ENCODE data around the gene GPR22. TPM values are rescaled to one million over a fixed set of nuclear protein-coding genes. Genes with fewer than 3 reads are reported as not detected.

Gene GPR22
- total RNA-seq, 1 experiment from 2014 or later: not detected

DNA sequence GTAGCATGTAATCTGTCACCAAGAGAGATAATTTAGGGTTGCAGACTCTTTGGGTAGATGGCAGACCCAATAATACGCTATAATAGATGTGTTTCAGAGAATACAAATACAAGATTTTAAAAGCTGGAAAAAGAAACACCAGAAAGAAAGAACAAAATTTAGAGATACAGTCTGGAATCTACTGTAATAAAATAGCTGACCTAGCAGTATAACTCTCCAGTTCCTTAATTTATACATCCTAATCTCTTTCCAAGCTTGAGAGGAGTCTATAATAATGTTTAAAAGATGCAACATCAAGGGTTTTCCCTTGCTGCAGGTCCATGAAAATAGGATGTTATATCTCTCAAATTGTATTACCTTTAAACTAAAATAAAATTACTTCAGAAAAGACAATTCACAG, 27.2 kb upstream of the GPR22 start:
- Histone ChIP-seq H3K4me2 (ENCODE audit: insufficient read depth, insufficient read length, low read length) (no peak overlapping the region), H3K4ac (ENCODE audit: low read depth, low read length) (no peak overlapping the region), H3K79me1 (ENCODE audit: insufficient read depth, low read depth, low read length, poor library complexity, severe bottlenecking) (no peaks in the 10 kb centered on the region), H2BK15ac (ENCODE audit: low read depth, low read length) (no peak overlapping the region), H3T11ph (ENCODE audit: low read length) (no peak overlapping the region), H3K18ac (ENCODE audit: insufficient read length, low read depth, low read length) (no peak overlapping the region), H2AFZ (ENCODE audit: low read length) (no peak overlapping the region), H3K9me3 (ENCODE audit: control insufficient read depth, low read depth, low read length) (no peaks in the 10 kb centered on the region), H2BK120ac (ENCODE audit: low read depth, low read length, poor library complexity, severe bottlenecking) (no peak overlapping the region), H4K5ac (ENCODE audit: insufficient read length, low read depth, low read length) (no peak overlapping the region), H3K14ac (ENCODE audit: insufficient read depth, low read length) (no peak overlapping the region), H3K27me3 (ENCODE audit: insufficient read depth, low read length) (no peaks in the 10 kb centered on the region), H3K23me2 (ENCODE audit: insufficient read length, low read depth, low read length, poor library complexity, severe bottlenecking) (no peaks in the 10 kb centered on the region), H4K91ac (ENCODE audit: insufficient read length, low read depth, low read length) (no peak overlapping the region), H2AK5ac (ENCODE audit: insufficient read length, low read length) (no peak overlapping the region), H2BK12ac (ENCODE audit: insufficient read length, low read depth, low read length) (no peak overlapping the region), H3K56ac (ENCODE audit: insufficient read length, low read depth, low read length) (no peak overlapping the region), H2BK20ac (ENCODE audit: low read depth, low read length, poor library complexity, severe bottlenecking) (no peak overlapping the region), H3K23ac (ENCODE audit: insufficient read length, low read depth, low read length) (no peak overlapping the region), H2BK5ac (ENCODE audit: insufficient read length, low read length) (no peak overlapping the region), H3K4me1 (ENCODE audit: insufficient read depth, low read length) (no peaks in the 10 kb centered on the region), H3K9ac (ENCODE audit: extremely low read depth, insufficient read length, low read length) (no peak overlapping the region), H4K8ac (replicated peaks; ENCODE audit: insufficient read length, low read depth, low read length) (no peak overlapping the region), H4K20me1 (ENCODE audit: control insufficient read depth, insufficient read depth, insufficient read length) (no peaks in the 10 kb centered on the region), H3K27ac (ENCODE audit: insufficient read length, low read depth, low read length) (no peak overlapping the region), H3K79me2 (ENCODE audit: insufficient read depth, low read length) (no peaks in the 10 kb centered on the region)
- TF ChIP-seq, protein P1, sequence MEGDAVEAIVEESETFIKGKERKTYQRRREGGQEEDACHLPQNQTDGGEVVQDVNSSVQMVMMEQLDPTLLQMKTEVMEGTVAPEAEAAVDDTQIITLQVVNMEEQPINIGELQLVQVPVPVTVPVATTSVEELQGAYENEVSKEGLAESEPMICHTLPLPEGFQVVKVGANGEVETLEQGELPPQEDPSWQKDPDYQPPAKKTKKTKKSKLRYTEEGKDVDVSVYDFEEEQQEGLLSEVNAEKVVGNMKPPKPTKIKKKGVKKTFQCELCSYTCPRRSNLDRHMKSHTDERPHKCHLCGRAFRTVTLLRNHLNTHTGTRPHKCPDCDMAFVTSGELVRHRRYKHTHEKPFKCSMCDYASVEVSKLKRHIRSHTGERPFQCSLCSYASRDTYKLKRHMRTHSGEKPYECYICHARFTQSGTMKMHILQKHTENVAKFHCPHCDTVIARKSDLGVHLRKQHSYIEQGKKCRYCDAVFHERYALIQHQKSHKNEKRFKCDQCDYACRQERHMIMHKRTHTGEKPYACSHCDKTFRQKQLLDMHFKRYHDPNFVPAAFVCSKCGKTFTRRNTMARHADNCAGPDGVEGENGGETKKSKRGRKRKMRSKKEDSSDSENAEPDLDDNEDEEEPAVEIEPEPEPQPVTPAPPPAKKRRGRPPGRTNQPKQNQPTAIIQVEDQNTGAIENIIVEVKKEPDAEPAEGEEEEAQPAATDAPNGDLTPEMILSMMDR (conservative IDR thresholded peaks at IDR 0.05): no peak
- peaks cover 0 to 1% of the 10 kb centered on the region in 2 experiments; a peak in 1 of 5 replicates for H3K9me3 Mint-ChIP-seq
- H3K36me3 Mint-ChIP-seq (ENCODE audit: insufficient read depth in 1 of 3, low read depth in 3 of 3): no peaks in the 10 kb centered on the region; a peak in 1 of 7 replicates
- WGBS (ENCODE audit: extremely low coverage, insufficient read length, low lambda C conversion rate): no CpG with 5 or more reads among the region's 1 CpG
- H3K27me3 Mint-ChIP-seq (ENCODE audit: low read depth): no peaks in the 10 kb centered on the region
- no peaks in the 10 kb centered on the region for H3K4me1 Mint-ChIP-seq
- DNase-seq: no peak
- H3K27ac Mint-ChIP-seq: no peak overlapping the region
- H3K4me3 Mint-ChIP-seq: no peak overlapping the region

Data from H9 (cell line).